Measurements from ENCODE around the gene SFTPA1. TPM values are rescaled to one million over a fixed set of nuclear protein-coding genes. Genes with fewer than 3 reads are reported as not detected.
"Not testable (repeated sequence)": the region's sequence is repeated elsewhere in the genome, so short reads cannot be mapped to it uniquely, and the experiment has no call there.

SFTPA1 gene
- polyA plus RNA-seq (ENCODE audit: insufficient read length), result not detected

GRCh38 chr10:79610601-79611191, at the start of gene SFTPA1:
Gene SFTPA1, plus strand, starts transcription at chr10:79610939. Its CDS starts 887 bp downstream, at chr10:79611826.
- DNase-seq (ENCODE audit: low read depth), result no peak

GRCh38 chr10:79561257-79561656, 49.5 kb upstream of the SFTPA1 start:
- no peak for DNase-seq (ENCODE audit: low read depth)

- no peak for DNase-seq (ENCODE audit: low read depth)
These were observed 48.5 kb upstream of the SFTPA1 start for GRCh38 chr10:79562135-79562756.

- no peak for DNase-seq (ENCODE audit: low read depth)
These were observed 47.3 kb upstream of the SFTPA1 start for GRCh38 chr10:79563426-79563825.

GRCh38 chr10:79570624-79571023, 40.1 kb upstream of the SFTPA1 start:
- DNase-seq (ENCODE audit: low read depth), result not testable (repeated sequence)

- no peak for DNase-seq (ENCODE audit: low read depth)
These were observed 31.4 kb upstream of the SFTPA1 start for GRCh38 chr10:79579361-79579760.

GRCh38 chr10:79581044-79581443, 29.7 kb upstream of the SFTPA1 start:
- DNase-seq (ENCODE audit: low read depth), result no peak

GRCh38 chr10:79582096-79582495, 28.6 kb upstream of the SFTPA1 start:
- no peak for DNase-seq (ENCODE audit: low read depth)

GRCh38 chr10:79582954-79583353, 27.8 kb upstream of the SFTPA1 start:
- not testable (repeated sequence) for DNase-seq (ENCODE audit: low read depth)

- no peak for DNase-seq (ENCODE audit: low read depth)
These were observed 27.2 kb upstream of the SFTPA1 start for GRCh38 chr10:79583488-79584024.

- no peak for DNase-seq (ENCODE audit: low read depth)
These were observed 24.7 kb upstream of the SFTPA1 start for GRCh38 chr10:79585870-79586527.

- no peak for DNase-seq (ENCODE audit: low read depth)
These were observed 23.8 kb upstream of the SFTPA1 start for GRCh38 chr10:79586933-79587332.

GRCh38 chr10:79588800-79589199, 21.9 kb upstream of the SFTPA1 start:
- no peak for DNase-seq (ENCODE audit: low read depth)

- DNase-seq (ENCODE audit: low read depth), result no peak
These were observed 17.4 kb upstream of the SFTPA1 start for GRCh38 chr10:79593377-79593776.

GRCh38 chr10:79594565-79594964, 16.2 kb upstream of the SFTPA1 start:
- not testable (repeated sequence) for DNase-seq (ENCODE audit: low read depth)

GRCh38 chr10:79595510-79595909, 15.2 kb upstream of the SFTPA1 start:
- no peak for DNase-seq (ENCODE audit: low read depth)

GRCh38 chr10:79599644-79600043, 11.1 kb upstream of the SFTPA1 start:
- not testable (repeated sequence) for DNase-seq (ENCODE audit: low read depth)

- no peak for DNase-seq (ENCODE audit: low read depth)
These were observed 8.8 kb upstream of the SFTPA1 start for GRCh38 chr10:79601939-79602338.

- DNase-seq (ENCODE audit: low read depth), result no peak
These were observed 7.8 kb upstream of the SFTPA1 start for GRCh38 chr10:79602953-79603352.

GRCh38 chr10:79604294-79604693, 6.4 kb upstream of the SFTPA1 start:
- no peak for DNase-seq (ENCODE audit: low read depth)

- no peak for DNase-seq (ENCODE audit: low read depth)
These were observed 5.4 kb upstream of the SFTPA1 start for GRCh38 chr10:79605308-79605707.

- no peak for DNase-seq (ENCODE audit: low read depth)
These were observed 2.0 kb upstream of the SFTPA1 start for GRCh38 chr10:79608505-79609375.
